H9 (cell line): ENCODE results near the gene KDM1B. TPM values are rescaled to one million over a fixed set of nuclear protein-coding genes. Genes with fewer than 3 reads are reported as not detected.

Experiments
- DNase-seq: peaks from one replicate; pipeline ENCODE4 v3.0.0-alpha.2; 2017
- H2AFZ ChIP-seq: one replicate; pipeline ENCODE4 v1.6.1; 2013; ENCODE audit warnings: mild to moderate bottlenecking, low read length, control low read depth, moderate library complexity
- H2AK5ac ChIP-seq: 2 replicates; pipeline ENCODE4 v1.6.1; 2013; ENCODE audit warnings: low read length, control low read depth, mixed read lengths; ENCODE audit not compliant: insufficient read length
- H2BK120ac ChIP-seq: one replicate; pipeline ENCODE4 v1.6.1; 2013; ENCODE audit warnings: low read depth, mild to moderate bottlenecking, low read length, control low read depth, inconsistent platforms; ENCODE audit not compliant: poor library complexity, severe bottlenecking
- H2BK12ac ChIP-seq: 2 replicates; pipeline ENCODE4 v1.6.1; 2013; ENCODE audit warnings: low read length, control low read depth, mixed read lengths, low read depth; ENCODE audit not compliant: insufficient read length
- H2BK15ac ChIP-seq: 2 replicates; pipeline ENCODE4 v1.6.1; 2013; ENCODE audit warnings: low read depth, low read length, control low read depth
- H2BK20ac ChIP-seq: one replicate; pipeline ENCODE4 v1.6.1; 2013; ENCODE audit warnings: low read depth, mild to moderate bottlenecking, low read length, control low read depth, inconsistent platforms; ENCODE audit not compliant: poor library complexity, severe bottlenecking
- H2BK5ac ChIP-seq: 2 replicates; pipeline ENCODE4 v1.6.1; 2013; ENCODE audit warnings: low read length, control low read depth, mixed read lengths; ENCODE audit not compliant: insufficient read length
- H3K14ac ChIP-seq: 2 replicates; pipeline ENCODE4 v1.6.1; 2013; ENCODE audit warnings: low read length, control low read depth; ENCODE audit not compliant: insufficient read depth
- H3K18ac ChIP-seq: 2 replicates; pipeline ENCODE4 v1.6.1; 2013; ENCODE audit warnings: low read depth, mild to moderate bottlenecking, mixed read lengths, low read length, control low read depth; ENCODE audit not compliant: insufficient read length
- H3K23ac ChIP-seq: 2 replicates; pipeline ENCODE4 v1.6.1; 2013; ENCODE audit warnings: low read length, control low read depth, mixed read lengths, low read depth; ENCODE audit not compliant: insufficient read length
- H3K23me2 ChIP-seq: 2 replicates; pipeline ENCODE4 v1.6.1; 2013; ENCODE audit warnings: low read depth, mild to moderate bottlenecking, mixed read lengths, low read length, control low read depth; ENCODE audit not compliant: insufficient read length, poor library complexity, severe bottlenecking
- H3K27ac ChIP-seq: 2 replicates; pipeline ENCODE4 v1.5.1; 2013; ENCODE audit warnings: low read length, control low read depth, mixed read lengths, low read depth; ENCODE audit not compliant: insufficient read length
- H3K27me3 ChIP-seq: 2 replicates; pipeline ENCODE4 v1.6.1; 2013; ENCODE audit warnings: low read length, control low read depth, inconsistent platforms; ENCODE audit not compliant: insufficient read depth
- H3K4ac ChIP-seq: 2 replicates; pipeline ENCODE4 v1.6.1; 2013; ENCODE audit warnings: low read depth, mild to moderate bottlenecking, control low read depth, inconsistent platforms, low read length, moderate library complexity
- H3K4me1 ChIP-seq: 2 replicates; pipeline ENCODE4 v1.6.1; 2013; ENCODE audit warnings: low read length, control low read depth, inconsistent platforms; ENCODE audit not compliant: insufficient read depth
- H3K4me2 ChIP-seq: 2 replicates; pipeline ENCODE4 v1.6.1; 2013; ENCODE audit warnings: low read length, control low read depth, mixed read lengths; ENCODE audit not compliant: insufficient read length, insufficient read depth
- H3K56ac ChIP-seq: 2 replicates; pipeline ENCODE4 v1.6.1; 2013; ENCODE audit warnings: low read depth, mild to moderate bottlenecking, mixed read lengths, low read length, control low read depth; ENCODE audit not compliant: insufficient read length
- H3K79me1 ChIP-seq: 2 replicates; pipeline ENCODE4 v1.6.1; 2013; ENCODE audit warnings: low read depth, mild to moderate bottlenecking, moderate library complexity, low read length, control low read depth, inconsistent platforms; ENCODE audit not compliant: insufficient read depth, poor library complexity, severe bottlenecking
- H3K79me2 ChIP-seq: 2 replicates; pipeline ENCODE4 v1.6.1; 2013; ENCODE audit warnings: low read length, control low read depth, inconsistent platforms; ENCODE audit not compliant: insufficient read depth
- H3K9ac ChIP-seq: 2 replicates; pipeline ENCODE4 v1.6.1; 2013; ENCODE audit warnings: low read length, control low read depth, mixed read lengths; ENCODE audit not compliant: insufficient read length; ENCODE audit errors: extremely low read depth
- H3K9me3 ChIP-seq: one replicate; pipeline ENCODE4 v1.6.1; 2013; ENCODE audit warnings: low read depth, low read length, inconsistent platforms; ENCODE audit not compliant: control insufficient read depth
- H3T11ph ChIP-seq: one replicate; pipeline ENCODE4 v1.6.1; 2013; ENCODE audit warnings: mild to moderate bottlenecking, low read length, control low read depth, inconsistent platforms
- H4K20me1 ChIP-seq: one replicate; pipeline ENCODE4 v1.6.1; 2013; ENCODE audit not compliant: control insufficient read depth, insufficient read length, insufficient read depth
- H4K5ac ChIP-seq: 2 replicates; pipeline ENCODE4 v1.6.1; 2013; ENCODE audit warnings: low read depth, mild to moderate bottlenecking, mixed read lengths, low read length, control low read depth; ENCODE audit not compliant: insufficient read length
- H4K8ac ChIP-seq: replicated peaks from 2 replicates; pipeline ENCODE4 v1.6.1; 2013; ENCODE audit warnings: low read length, control low read depth, mixed read lengths, low read depth; ENCODE audit not compliant: insufficient read length
- H4K91ac ChIP-seq: 2 replicates; pipeline ENCODE4 v1.6.1; 2013; ENCODE audit warnings: low read depth, mild to moderate bottlenecking, moderate library complexity, mixed read lengths, low read length, control low read depth; ENCODE audit not compliant: insufficient read length
- H3K27ac Mint-ChIP-seq, 3 experiments: 2 replicates in 2 of 3; 3 replicates in 1 of 3; pipeline ENCODE4 v1.8.0; 2020 to 2021; ENCODE audit warnings: mixed read lengths in 3 of 3, mild to moderate bottlenecking in 1 of 3, moderate library complexity in 1 of 3
- H3K27me3 Mint-ChIP-seq: 2 replicates; pipeline ENCODE4 v1.8.0; 2021; ENCODE audit warnings: low read depth, mild to moderate bottlenecking, moderate library complexity, mixed read lengths
- H3K36me3 Mint-ChIP-seq, 3 experiments: 2 replicates in 2 of 3; 3 replicates in 1 of 3; pipeline ENCODE4 v1.8.0; 2020 to 2021; ENCODE audit warnings: low read depth in 3 of 3, mixed read lengths in 3 of 3; ENCODE audit not compliant: insufficient read depth in 1 of 3
- H3K4me1 Mint-ChIP-seq, 2 experiments: 2 replicates each; pipeline ENCODE4 v1.8.0; 2020; ENCODE audit warnings: mixed read lengths in 2 of 2
- H3K4me3 Mint-ChIP-seq, 2 experiments: 2 replicates in 1 of 2; 3 replicates in 1 of 2; pipeline ENCODE4 v1.8.0; 2020 to 2021; ENCODE audit warnings: mild to moderate bottlenecking in 2 of 2, mixed read lengths in 2 of 2, moderate library complexity in 1 of 2
- H3K9me3 Mint-ChIP-seq, 2 experiments: 2 replicates in 1 of 2; 3 replicates in 1 of 2; pipeline ENCODE4 v1.8.0; 2020; ENCODE audit warnings: mild to moderate bottlenecking in 2 of 2, mixed read lengths in 2 of 2, moderate library complexity in 1 of 2
- WGBS: extraction: QIAGEN DNeasy Blood & Tissue Kit; methylation state at CpG from one replicate; pipeline ENCODE4 v1.1.7; 2013; ENCODE audit warnings: missing lambda C conversion rate, low lambda C conversion rate, mixed read lengths; ENCODE audit not compliant: insufficient read length; ENCODE audit errors: extremely low coverage; 5-methylcytosine and 5-hydroxymethylcytosine counted together
- total RNA-seq: library from RNA; stranded (reverse); gene quantifications from 2 replicates; pipeline ENCODE4 v1.2.1, GENCODE V29; 2021
- TF ChIP-seq, protein P1 (sequence below): fragments of 200-600 bp; sonication (generic); conservative IDR thresholded peaks from 3 replicates; pipeline ENCODE4 v1.8.0; 2021; ENCODE audit warnings: antibody characterized with exemption, mild to moderate bottlenecking

KDM1B gene
- total RNA-seq, 1 experiment from 2014 or later: 5.4 TPM

DNA sequence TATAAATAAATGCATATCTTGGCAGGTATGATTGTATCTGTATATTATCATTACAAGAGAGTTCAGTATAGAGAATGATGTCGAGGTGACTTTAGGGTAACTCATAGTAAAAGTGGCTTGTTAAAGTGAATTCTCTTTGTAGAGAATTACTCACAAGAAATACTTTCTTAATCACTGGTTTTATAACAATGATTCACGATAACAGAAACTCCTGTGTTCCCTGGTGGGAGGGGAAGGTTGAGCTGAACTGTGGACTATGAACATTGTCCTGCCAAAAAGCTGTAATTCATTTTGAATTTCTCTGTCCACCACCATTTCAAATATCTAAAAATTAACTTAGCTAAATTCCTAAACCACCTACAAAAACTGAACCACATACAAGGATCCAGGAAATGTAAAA is 8.1 kb upstream of the KDM1B start:
- no peak overlapping the region for H3K56ac ChIP-seq
- H3K4me2 ChIP-seq: no peak overlapping the region
- no peaks in the 10 kb centered on the region for H3K9me3 ChIP-seq
- no peak overlapping the region for H3T11ph ChIP-seq
- H3K4ac ChIP-seq: no peak overlapping the region
- H2BK15ac ChIP-seq: no peak overlapping the region
- H4K5ac ChIP-seq: no peak overlapping the region
- H3K27ac ChIP-seq: no peak overlapping the region
- no CpG with 5 or more reads among the region's 2 CpGs for WGBS
- no peak overlapping the region for H2BK12ac ChIP-seq
- H3K79me2 ChIP-seq: no peaks in the 10 kb centered on the region
- Mint-ChIP-seq H3K9me3 (no peaks in the 10 kb centered on the region), H3K4me1 (peaks cover 10% of the 10 kb centered on the region in 2 experiments), H3K4me3 (no peak overlapping the region), H3K27ac (no peak overlapping the region), H3K27me3 (no peaks in the 10 kb centered on the region), H3K36me3 (peaks cover 4 to 29% (median 24%) of the 10 kb centered on the region in 3 experiments; a peak in 6 of 7 replicates)
- no peak overlapping the region for H2AFZ ChIP-seq
- no peak overlapping the region for H2BK20ac ChIP-seq
- H3K23ac ChIP-seq: no peak overlapping the region
- no peak overlapping the region for H2AK5ac ChIP-seq
- H2BK5ac ChIP-seq: no peak overlapping the region
- no peaks in the 10 kb centered on the region for H3K79me1 ChIP-seq
- H2BK120ac ChIP-seq: no peak overlapping the region
- TF ChIP-seq, protein P1, sequence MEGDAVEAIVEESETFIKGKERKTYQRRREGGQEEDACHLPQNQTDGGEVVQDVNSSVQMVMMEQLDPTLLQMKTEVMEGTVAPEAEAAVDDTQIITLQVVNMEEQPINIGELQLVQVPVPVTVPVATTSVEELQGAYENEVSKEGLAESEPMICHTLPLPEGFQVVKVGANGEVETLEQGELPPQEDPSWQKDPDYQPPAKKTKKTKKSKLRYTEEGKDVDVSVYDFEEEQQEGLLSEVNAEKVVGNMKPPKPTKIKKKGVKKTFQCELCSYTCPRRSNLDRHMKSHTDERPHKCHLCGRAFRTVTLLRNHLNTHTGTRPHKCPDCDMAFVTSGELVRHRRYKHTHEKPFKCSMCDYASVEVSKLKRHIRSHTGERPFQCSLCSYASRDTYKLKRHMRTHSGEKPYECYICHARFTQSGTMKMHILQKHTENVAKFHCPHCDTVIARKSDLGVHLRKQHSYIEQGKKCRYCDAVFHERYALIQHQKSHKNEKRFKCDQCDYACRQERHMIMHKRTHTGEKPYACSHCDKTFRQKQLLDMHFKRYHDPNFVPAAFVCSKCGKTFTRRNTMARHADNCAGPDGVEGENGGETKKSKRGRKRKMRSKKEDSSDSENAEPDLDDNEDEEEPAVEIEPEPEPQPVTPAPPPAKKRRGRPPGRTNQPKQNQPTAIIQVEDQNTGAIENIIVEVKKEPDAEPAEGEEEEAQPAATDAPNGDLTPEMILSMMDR: no peak
- no peaks in the 10 kb centered on the region for H4K20me1 ChIP-seq
- H4K8ac ChIP-seq: no peak overlapping the region
- no peaks in the 10 kb centered on the region for H3K27me3 ChIP-seq
- no peak overlapping the region for H3K9ac ChIP-seq
- H3K14ac ChIP-seq: no peak overlapping the region
- no peaks in the 10 kb centered on the region for H3K4me1 ChIP-seq
- no peak for DNase-seq
- H4K91ac ChIP-seq: no peak overlapping the region
- H3K18ac ChIP-seq: no peak overlapping the region
- H3K23me2 ChIP-seq: no peaks in the 10 kb centered on the region
